D721Med (cell line): Measurements from ENCODE around the gene HINT1.

Experiments used
- DNase-seq: peaks from one replicate; pipeline ENCODE4 v3.0.0; 2011; ENCODE audit warnings: low spot score; ENCODE audit not compliant: insufficient read length
- FAIRE-seq: peaks from 2 replicates; lab custom pipeline; 2011; peaks lifted over from hg19 to GRCh38; lab: Jason Lieb, UNC
- TF ChIP-seq, protein P1 (sequence below): IDR thresholded peaks from 2 replicates; pipeline ENCODE4 v1.5.1; 2012; ENCODE audit warnings: mild to moderate bottlenecking, control low read depth; ENCODE audit not compliant: insufficient read depth; ENCODE audit errors: missing control alignments

HINT1 gene

DNA sequence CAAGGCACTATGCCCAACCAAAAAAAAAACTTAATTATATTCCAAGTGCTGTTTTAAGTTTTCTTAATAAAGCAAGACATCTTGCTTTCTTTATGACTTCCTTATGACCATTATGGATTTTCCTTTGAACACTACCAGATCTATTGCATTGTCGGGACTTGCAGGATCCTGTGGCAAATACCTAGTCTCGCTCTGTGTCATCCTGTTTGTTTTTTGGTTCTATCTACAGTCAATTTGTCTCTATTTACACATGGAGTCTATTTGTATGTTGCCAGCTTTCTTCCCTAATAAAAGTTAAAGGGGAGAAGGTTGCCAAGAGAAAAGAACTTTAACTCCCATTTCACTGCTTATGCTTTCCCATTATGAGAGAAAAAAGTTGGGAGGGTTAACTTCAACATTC, 4.9 kb downstream of the HINT1 start:
- DNase-seq (no peak), FAIRE-seq (no peak)
- TF ChIP-seq, protein P1, sequence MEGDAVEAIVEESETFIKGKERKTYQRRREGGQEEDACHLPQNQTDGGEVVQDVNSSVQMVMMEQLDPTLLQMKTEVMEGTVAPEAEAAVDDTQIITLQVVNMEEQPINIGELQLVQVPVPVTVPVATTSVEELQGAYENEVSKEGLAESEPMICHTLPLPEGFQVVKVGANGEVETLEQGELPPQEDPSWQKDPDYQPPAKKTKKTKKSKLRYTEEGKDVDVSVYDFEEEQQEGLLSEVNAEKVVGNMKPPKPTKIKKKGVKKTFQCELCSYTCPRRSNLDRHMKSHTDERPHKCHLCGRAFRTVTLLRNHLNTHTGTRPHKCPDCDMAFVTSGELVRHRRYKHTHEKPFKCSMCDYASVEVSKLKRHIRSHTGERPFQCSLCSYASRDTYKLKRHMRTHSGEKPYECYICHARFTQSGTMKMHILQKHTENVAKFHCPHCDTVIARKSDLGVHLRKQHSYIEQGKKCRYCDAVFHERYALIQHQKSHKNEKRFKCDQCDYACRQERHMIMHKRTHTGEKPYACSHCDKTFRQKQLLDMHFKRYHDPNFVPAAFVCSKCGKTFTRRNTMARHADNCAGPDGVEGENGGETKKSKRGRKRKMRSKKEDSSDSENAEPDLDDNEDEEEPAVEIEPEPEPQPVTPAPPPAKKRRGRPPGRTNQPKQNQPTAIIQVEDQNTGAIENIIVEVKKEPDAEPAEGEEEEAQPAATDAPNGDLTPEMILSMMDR: no peak

DNA sequence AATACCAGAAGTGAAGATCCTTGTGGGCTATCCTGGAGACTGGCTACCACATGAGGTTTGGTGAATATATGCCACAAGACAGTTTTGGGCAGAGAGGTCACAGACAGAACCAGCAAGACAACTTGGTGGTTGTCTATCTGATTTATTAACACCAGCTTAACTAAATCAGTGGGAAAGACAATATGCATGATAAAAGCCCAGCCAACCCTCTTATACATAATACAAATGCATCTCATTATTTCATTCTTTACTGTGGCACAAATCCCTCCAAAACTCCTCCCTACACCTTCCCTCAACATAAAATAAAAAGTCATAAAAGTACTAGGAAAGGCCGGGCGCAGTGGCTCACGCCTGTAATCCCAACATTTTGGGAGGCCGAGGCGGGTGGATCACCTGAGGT, 8.1 kb downstream of the HINT1 start:
- DNase-seq: no peak
- FAIRE-seq: no peak
- TF ChIP-seq, protein P1: no peak

DNA sequence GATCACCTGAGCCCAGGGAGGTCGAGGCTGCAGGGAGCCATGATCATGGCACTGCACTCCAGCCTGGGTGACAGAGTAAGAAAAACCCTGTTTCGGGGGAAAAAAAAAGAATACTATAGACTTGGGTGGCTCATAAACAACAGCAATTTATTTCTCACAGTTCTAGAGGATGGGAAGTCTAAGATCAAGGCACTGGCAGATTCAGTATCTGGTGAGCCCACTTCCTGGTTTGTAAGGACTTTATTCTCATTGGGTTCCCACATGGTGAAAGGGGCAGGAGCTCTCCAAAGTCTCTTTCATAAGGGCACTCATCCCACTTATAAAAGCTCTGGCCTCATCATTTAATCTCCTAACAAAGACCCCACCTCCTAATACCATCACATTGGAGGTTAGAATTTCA, 8.7 kb downstream of the HINT1 start:
- DNase-seq: no peak
- TF ChIP-seq, protein P1: no peak
- FAIRE-seq: no peak

DNA sequence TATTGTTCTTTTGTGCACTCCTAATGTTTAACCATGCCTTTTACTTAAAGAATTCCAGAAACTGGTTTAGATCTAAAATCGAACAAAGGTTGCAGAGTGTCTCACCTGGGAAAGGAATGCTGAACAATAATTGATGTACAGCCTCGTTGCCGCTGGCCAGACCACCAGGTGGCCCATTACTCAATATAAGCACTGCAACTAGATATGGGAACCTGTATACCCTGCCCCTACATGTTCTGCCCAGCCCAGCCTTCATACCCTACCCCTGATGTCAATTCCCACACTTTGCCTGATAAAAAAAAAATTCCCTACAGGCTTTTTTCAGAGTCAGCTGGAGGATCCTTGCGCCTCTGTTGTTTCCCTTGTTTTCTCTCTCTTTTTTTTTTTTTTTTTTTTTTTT, 13.8 kb downstream of the HINT1 start:
- TF ChIP-seq, protein P1: no peak
- DNase-seq: no peak
- no peak for FAIRE-seq

DNA sequence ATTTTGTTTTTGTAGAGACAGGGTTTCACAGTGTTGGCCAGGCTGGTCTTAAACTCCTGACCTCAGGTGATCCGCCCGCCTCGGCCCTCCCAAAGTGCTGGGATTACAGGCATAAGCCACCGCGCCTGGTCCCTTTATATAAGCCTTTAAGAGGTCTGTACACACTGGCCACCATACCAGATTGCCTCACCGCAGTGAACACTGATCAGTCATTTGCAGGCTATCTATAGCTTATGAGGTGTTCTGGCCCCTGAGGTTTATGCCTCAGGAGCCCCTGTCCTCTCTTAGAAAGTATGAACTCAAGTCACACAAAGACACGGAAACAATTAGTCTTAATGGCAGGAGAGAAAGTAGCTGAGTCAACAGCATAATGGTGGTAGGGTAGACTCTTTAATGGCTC, 14.6 kb downstream of the HINT1 start:
- TF ChIP-seq, protein P1: no peak
- FAIRE-seq (no peak), DNase-seq (no peak)

DNA sequence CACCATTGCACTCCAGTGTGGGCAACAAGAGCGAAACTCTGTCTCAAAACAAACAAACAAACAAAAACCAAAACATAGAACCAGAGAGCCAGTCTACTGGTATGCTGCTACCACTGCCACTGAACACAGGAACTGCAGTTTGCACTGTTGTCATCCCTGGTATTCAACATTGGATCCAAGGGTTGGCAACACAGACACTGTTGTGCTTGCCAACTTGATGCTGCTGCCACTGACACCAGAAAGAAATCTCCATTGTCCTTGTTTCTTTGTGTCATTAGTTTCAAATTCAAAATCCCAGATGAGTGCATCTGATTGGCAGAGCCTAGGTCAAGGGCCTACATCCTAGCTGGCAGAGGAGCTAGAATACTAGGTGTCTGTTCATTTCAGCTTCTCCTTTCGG, 16.2 kb downstream of the HINT1 start:
- FAIRE-seq: no peak
- TF ChIP-seq, protein P1: no peak
- DNase-seq: no peak

DNA sequence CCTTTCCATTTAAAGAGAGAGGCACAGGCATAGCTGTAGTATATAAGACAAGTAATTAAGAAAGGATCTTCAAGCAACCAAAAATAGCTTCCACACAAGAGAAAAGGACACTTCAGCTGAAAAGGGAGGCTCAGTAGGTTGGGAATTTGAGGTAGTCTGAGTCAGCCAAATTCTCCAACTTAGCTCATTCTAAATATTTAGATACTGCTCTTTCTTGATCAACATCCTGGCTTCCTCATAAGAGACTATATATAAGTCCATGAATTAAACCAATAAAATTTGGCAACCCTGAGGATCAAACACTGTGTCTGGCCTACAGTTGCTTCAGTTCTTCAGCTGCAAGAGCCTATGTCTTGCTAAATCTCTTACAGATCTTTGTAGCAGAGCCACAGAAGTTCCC, 17.8 kb downstream of the HINT1 start:
- FAIRE-seq: no peak

More for the DNA sequence above, 17.8 kb downstream of the HINT1 start:
- TF ChIP-seq, protein P1: no peak
- DNase-seq: no peak
